ENCODE measurements around the gene ZNF560. TPM values are rescaled to one million over a fixed set of nuclear protein-coding genes. Genes with fewer than 3 reads are reported as not detected.

Gene ZNF560
- total RNA-seq, 6 experiments from 2014 or later: 0.07 to 0.28 (median 0.14) TPM; not detected in 1

DNA sequence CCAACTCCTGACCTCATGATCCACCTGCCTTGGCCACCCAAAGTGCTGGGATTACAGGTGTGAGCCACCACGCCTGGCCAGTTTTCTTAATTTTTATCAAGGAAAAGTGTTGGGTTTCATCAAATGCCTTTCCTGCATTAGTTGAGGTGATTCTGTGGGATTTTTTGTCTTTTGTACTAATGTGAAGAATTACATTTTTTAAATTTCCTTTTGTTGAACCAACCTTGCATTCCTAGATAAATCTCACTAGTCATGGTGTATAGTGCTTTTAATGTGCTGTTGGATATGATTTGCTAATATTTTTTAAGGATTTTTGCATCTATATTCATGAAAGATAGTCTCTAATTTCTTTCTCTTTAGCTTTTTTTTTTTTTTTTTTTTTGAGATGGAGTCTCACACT is 2.4 kb upstream of the ZNF560 start:
- H3K4me3 Mint-ChIP-seq: no peak overlapping the region
- no peaks in the 10 kb centered on the region for H3K4me1 Mint-ChIP-seq (ENCODE audit: low read depth)
- TF ChIP-seq, protein P1, sequence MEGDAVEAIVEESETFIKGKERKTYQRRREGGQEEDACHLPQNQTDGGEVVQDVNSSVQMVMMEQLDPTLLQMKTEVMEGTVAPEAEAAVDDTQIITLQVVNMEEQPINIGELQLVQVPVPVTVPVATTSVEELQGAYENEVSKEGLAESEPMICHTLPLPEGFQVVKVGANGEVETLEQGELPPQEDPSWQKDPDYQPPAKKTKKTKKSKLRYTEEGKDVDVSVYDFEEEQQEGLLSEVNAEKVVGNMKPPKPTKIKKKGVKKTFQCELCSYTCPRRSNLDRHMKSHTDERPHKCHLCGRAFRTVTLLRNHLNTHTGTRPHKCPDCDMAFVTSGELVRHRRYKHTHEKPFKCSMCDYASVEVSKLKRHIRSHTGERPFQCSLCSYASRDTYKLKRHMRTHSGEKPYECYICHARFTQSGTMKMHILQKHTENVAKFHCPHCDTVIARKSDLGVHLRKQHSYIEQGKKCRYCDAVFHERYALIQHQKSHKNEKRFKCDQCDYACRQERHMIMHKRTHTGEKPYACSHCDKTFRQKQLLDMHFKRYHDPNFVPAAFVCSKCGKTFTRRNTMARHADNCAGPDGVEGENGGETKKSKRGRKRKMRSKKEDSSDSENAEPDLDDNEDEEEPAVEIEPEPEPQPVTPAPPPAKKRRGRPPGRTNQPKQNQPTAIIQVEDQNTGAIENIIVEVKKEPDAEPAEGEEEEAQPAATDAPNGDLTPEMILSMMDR (IDR thresholded peaks at IDR 0.05): no peak
- H3K9me3 Mint-ChIP-seq: peaks cover 73% of the 10 kb centered on the region
- H3K27me3 Mint-ChIP-seq (ENCODE audit: insufficient read depth): no peaks in the 10 kb centered on the region; the same call in 1 of the 2 replicates
- peaks cover 7% of the 10 kb centered on the region for H3K36me3 Mint-ChIP-seq (ENCODE audit: low read depth)
- H3K27ac Mint-ChIP-seq: no peak overlapping the region
- DNase-seq: no peak

DNA sequence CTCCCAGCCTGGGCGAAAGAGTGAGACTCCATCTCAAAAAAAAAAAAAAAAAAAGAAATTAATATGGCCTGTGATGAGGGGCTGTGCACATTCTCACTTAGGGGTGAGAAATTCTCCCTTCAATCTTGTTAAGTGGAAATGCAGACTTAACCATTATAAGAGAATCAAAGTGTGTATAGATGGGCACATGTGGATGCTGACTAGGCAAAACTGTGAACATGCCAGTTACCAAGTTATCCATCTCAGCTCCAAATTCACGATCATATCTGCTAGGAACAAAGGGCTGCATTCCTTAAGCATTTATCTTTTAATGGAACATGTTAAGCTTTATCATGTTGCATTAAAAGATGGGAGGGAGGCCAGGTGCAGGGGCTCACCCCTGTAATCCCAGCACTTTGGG is 4.3 kb downstream of the ZNF560 start:
- DNase-seq: no peak
- no peak overlapping the region for H3K27ac Mint-ChIP-seq
- H3K27me3 Mint-ChIP-seq (ENCODE audit: insufficient read depth): no peaks in the 10 kb centered on the region
- no peak overlapping the region for H3K4me3 Mint-ChIP-seq
- peaks cover 59% of the 10 kb centered on the region for H3K9me3 Mint-ChIP-seq
- peaks cover 9% of the 10 kb centered on the region for H3K36me3 Mint-ChIP-seq (ENCODE audit: low read depth)
- TF ChIP-seq, protein P1 (IDR thresholded peaks at IDR 0.05): no peak
- no peaks in the 10 kb centered on the region for H3K4me1 Mint-ChIP-seq (ENCODE audit: low read depth)

DNA sequence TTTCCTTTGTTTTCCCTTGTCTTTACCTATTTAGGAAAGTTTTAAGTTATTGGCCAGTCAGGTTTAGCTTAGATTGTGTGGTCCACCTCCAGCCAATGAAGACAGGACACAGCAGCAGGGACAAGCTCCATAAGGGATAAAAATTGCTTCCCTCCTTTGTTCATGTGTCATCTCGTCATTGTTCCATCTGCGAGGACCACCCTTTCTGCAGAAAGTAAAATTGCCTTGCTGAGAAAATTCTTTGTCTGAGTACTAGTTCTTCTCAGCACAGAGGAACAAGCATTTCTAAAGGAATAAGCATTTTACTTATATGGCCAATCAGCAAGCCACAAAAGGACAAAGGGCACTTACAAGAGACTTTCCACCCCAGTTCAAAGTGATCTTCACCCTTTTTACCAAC is 11.4 kb downstream of the ZNF560 start:
- no peaks in the 10 kb centered on the region for H3K4me1 Mint-ChIP-seq (ENCODE audit: low read depth)
- no peak overlapping the region for H3K27ac Mint-ChIP-seq
- H3K27me3 Mint-ChIP-seq (ENCODE audit: insufficient read depth): no peaks in the 10 kb centered on the region
- peaks cover 67% of the 10 kb centered on the region for H3K9me3 Mint-ChIP-seq
- no peak for DNase-seq
- peaks cover 7% of the 10 kb centered on the region for H3K36me3 Mint-ChIP-seq (ENCODE audit: low read depth)
- TF ChIP-seq, protein P1 (IDR thresholded peaks at IDR 0.05): no peak
- no peak overlapping the region for H3K4me3 Mint-ChIP-seq

DNA sequence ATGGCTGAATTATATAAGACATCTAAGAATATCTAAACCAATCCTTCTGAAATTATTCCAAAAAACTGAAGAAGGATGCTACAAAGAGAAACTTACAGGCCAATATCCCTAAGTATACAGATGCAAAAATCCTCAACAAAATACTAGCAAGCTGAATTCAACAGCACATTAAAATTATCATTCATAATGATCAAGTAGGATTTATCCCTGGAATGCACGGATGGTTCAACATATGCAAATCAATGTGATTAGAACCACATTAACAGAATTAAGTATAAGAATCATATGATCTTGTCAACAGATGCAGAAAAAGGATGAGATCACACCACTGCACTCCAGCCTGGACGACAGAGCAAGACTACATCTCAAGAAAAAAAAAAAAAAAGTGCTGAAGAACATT is 13.3 kb downstream of the ZNF560 start:
- Mint-ChIP-seq H3K27me3 (ENCODE audit: insufficient read depth) (no peaks in the 10 kb centered on the region), H3K4me1 (ENCODE audit: low read depth) (no peaks in the 10 kb centered on the region), H3K36me3 (ENCODE audit: low read depth) (peaks cover 7% of the 10 kb centered on the region), H3K4me3 (no peak overlapping the region), H3K9me3 (peaks cover 68% of the 10 kb centered on the region), H3K27ac (no peak overlapping the region)
- DNase-seq: no peak
- TF ChIP-seq, protein P1 (IDR thresholded peaks at IDR 0.05): no peak

DNA sequence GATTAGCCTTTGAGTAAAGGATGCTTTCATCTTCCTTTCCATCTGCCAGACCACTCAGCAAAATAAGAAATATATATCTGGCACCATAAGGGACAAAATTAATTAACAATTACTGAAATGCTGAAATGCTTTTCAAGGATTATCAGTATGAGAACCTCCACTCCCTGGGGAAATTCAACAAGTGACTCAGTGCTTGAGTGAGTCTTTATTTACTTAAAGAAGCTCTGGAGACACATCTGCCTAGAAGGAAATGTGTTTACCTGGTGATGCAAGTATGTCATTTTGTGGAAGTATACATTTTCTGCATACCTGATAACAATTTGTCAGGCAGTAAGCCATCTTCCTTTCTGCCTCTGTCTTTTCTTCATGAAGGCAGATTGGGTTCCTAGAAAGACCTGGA is 23.4 kb downstream of the ZNF560 start:
- no peak overlapping the region for H3K27ac Mint-ChIP-seq
- no peaks in the 10 kb centered on the region; the same call in 1 of the 2 replicates for H3K27me3 Mint-ChIP-seq (ENCODE audit: insufficient read depth)
- H3K4me1 Mint-ChIP-seq (ENCODE audit: low read depth): no peaks in the 10 kb centered on the region
- no peak for DNase-seq
- TF ChIP-seq, protein P1 (IDR thresholded peaks at IDR 0.05): no peak
- H3K36me3 Mint-ChIP-seq (ENCODE audit: low read depth): 0 out of 2 replicates have a peak, but pooled peaks cover 4% of the 10 kb centered on the region
- no peak overlapping the region for H3K4me3 Mint-ChIP-seq
- H3K9me3 Mint-ChIP-seq: peaks cover 61% of the 10 kb centered on the region

DNA sequence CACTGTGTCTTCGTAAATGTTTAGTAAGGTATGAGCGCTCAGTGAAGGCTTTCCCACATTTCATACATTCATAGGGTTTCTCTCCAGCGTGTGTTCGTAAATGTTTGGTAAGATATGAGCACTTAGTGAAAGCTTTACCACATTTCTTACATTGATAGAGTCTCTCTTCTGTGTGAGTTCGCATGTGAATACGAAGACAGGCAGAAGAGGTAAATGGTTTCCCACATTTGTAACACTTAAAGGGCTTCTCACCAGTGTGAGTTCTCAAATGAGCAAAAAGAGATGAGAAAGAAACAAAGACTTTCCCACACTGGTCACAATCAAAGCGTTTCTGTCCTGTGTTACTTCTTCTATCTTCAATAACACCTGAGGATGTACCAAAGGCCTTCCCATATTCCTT is 31.3 kb downstream of the ZNF560 start:
- no peak overlapping the region for H3K4me3 Mint-ChIP-seq
- peaks cover 11% of the 10 kb centered on the region for H3K36me3 Mint-ChIP-seq (ENCODE audit: low read depth)
- peaks cover 1% of the 10 kb centered on the region; the same call in 1 of the 2 replicates for H3K27me3 Mint-ChIP-seq (ENCODE audit: insufficient read depth)
- no peak for DNase-seq
- no peaks in the 10 kb centered on the region for H3K4me1 Mint-ChIP-seq (ENCODE audit: low read depth)
- TF ChIP-seq, protein P1 (IDR thresholded peaks at IDR 0.05): no peak
- peaks cover 89% of the 10 kb centered on the region for H3K9me3 Mint-ChIP-seq
- no peak overlapping the region for H3K27ac Mint-ChIP-seq

Measured in HFFc6 (cell line).